ENCODE data around the gene PEX6.

PEX6 gene

DNA sequence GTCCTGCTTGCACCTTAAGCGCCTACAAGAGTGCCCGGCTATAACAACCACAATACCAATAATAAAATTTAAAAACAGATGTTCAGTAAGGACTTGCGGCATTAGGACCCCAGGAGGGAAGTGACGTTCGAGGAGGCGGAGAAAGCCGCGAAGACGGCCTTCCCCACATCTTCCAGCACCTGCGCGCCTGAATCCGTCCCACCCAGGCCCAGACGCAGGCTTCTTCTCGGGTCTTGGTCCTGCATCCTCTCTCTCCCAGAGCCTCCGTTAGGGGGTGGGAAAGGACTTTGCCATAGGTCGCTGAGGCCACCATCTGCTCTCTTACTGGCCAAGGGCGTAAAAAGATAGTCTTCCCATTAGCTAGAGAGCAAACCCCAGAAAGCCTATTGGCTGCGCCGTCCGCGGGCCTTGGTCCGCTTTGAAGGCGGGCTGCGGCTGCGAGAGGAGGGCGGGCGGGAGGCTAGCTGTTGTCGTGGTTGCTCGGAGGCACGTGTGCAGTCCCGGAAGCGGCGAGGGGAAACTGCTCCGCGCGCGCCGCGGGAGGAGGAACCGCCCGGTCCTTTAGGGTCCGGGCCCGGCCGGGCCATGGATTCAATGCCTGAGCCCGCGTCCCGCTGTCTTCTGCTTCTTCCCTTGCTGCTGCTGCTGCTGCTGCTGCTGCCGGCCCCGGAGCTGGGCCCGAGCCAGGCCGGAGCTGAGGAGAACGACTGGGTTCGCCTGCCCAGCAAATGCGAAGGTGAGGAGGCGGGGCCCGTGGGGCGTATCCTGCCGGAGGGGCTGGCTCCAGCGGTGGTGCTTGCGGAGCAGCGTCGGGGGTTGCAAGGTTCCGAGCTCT, 49.8 kb downstream of the PEX6 start, which contains the start of gene CNPY3:
TSS of gene CNPY3 (plus strand) at position 495 of the 835 bp plus-strand sequence. CDS start at position 586, 91 bp downstream.
- DNase-seq: peak; percentile 96

- DNase-seq: no peak
These were observed 53.6 kb downstream of the PEX6 start for GRCh38 chr6:42925248-42925857.

DNA sequence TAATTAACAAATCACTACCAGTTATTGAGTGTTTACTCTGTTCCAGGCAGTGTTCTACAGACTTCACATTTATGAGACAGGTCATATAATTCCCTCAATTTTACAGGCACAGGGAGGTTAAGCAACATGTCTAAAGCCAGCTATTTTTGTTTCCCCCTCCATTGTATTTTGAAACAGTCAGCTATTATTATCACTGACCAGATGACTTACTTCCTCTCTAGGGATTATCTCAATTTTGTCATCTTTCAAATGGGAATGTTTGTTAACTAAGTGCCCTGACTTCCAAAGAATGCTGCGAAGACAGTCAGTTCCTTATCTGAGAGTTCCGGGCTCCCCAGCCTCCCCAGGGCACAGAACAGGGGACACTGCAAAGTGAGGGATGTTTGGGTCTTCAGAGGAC, 55.3 kb downstream of the PEX6 start:
- no peak for DNase-seq

GRCh38 chr6:42921801-42922200, 57.2 kb downstream of the PEX6 start:
- no peak for DNase-seq

- no peak for DNase-seq
These were observed 62.7 kb downstream of the PEX6 start for GRCh38 chr6:42916288-42916687.

- DNase-seq: no peak
These were observed 63.2 kb downstream of the PEX6 start, which contains the start of gene PTCRA for GRCh38 chr6:42915732-42916131. PTCRA (plus strand) TSS chr6:42916053; CDS start chr6:42916070, 17 bp downstream.

DNA sequence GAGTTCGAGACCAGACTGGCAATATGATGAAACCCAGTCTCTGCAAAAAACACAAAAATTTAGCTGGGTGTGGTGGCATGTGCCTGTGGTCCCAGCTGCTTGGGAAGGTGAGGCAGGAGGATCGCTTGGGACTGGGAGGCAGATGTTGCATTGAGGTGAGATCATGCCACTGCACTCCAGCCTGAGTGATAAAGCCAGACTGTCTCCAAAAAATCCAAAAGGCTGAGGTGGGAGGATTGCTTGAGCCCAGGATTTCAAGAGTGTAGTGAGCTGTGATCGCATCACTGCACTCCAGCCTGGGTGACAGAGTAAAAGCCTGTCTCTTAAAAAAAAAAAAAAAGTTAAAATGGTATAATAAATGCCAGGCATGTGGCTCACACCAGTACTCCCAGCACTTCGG, 64.4 kb downstream of the PEX6 start:
- DNase-seq: no peak
